ENCODE data around the gene SPR. TPM values are rescaled to one million over a fixed set of nuclear protein-coding genes. Genes with fewer than 3 reads are reported as not detected.

Gene SPR
- total and polyA plus RNA-seq, 2 of the 13 experiments (the other 11 are each of a cell fraction or from before 2014, with no cell fraction given), result 34.0 to 96.0 TPM

DNA sequence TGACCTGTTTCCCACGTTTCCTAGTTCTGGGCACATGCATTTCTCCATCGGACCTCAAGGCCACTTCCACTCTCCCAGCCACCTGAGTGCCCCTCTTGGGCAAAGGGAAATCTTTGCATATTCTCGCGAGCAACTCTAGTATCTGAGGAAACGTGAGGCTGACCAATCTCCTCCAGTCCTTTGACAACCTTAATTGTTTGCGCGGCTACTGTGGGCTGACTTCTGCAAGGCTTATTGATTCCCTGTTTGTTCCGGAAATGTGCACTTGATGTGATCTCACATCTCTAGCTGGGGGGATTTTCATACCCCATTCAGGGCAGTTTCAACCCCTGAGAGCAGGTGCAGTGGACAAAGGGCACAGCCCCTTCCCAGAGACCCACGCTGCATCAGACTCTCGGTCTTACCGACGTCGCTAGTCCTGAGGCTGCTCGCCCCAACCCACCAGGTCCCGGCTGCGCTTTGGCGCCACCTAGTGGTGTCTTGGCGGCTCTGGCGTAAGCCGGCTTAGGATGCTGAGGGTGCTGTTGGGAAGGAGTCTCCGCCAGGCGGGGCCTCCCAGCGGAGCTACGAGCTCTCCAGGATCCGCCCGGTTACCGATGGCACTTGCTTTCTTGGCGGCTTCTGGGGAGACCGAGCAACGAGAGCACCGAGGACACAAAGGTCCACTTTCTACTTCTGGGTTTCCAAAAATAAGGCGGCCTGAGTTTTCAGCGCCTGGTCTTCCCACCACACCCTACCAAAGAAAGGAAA lies 24.8 kb upstream of the SPR start (continued):
- TF ChIP-seq ZNF441 (CRISPR knock-in tag; IDR thresholded peaks at IDR 0.05; ENCODE audit: borderline replicate concordance) (peak; percentile 97), ZNF678 (CRISPR knock-in tag; IDR thresholded peaks at IDR 0.05) (no peak), CEBPG (CRISPR knock-in tag; IDR thresholded peaks at IDR 0.05) (peak; percentile 72), ZNF670 (CRISPR knock-in tag; IDR thresholded peaks at IDR 0.05; ENCODE audit: borderline replicate concordance) (no peak), JARID2 (CRISPR knock-in tag; IDR thresholded peaks at IDR 0.05; ENCODE audit: insufficient replicate concordance) (no peak), SATB2 (CRISPR knock-in tag; IDR thresholded peaks at IDR 0.05) (no peak), NPAS2 (CRISPR knock-in tag; IDR thresholded peaks at IDR 0.05; ENCODE audit: borderline replicate concordance) (no peak), GABPA (IDR thresholded peaks at IDR 0.05; ENCODE audit: low read depth, low read length) (no peak), GABPA (CRISPR knock-in tag; IDR thresholded peaks at IDR 0.05; ENCODE audit: low read depth) (no peak), ZNF431 (CRISPR knock-in tag; IDR thresholded peaks at IDR 0.05; ENCODE audit: borderline replicate concordance, low read depth) (no peak), ATRX (CRISPR knock-in tag; IDR thresholded peaks at IDR 0.05; ENCODE audit: borderline replicate concordance) (no peak), RBFOX2 (IDR thresholded peaks at IDR 0.05; ENCODE audit: low read depth, low read length) (no peak), ZNF562 (CRISPR knock-in tag; IDR thresholded peaks at IDR 0.05; ENCODE audit: borderline replicate concordance) (no peak), CREB1 (IDR thresholded peaks at IDR 0.05) (no peak), CREB1 (CRISPR knock-in tag; IDR thresholded peaks at IDR 0.05) (no peak), ZNF761 (CRISPR knock-in tag; conservative IDR thresholded peaks at IDR 0.05) (peak; percentile 79; the same call in 1 of the 2 replicates), PAX8 (CRISPR knock-in tag; IDR thresholded peaks at IDR 0.05; ENCODE audit: borderline replicate concordance) (peak; percentile 96; the same call in 1 of the 2 replicates)
- TF ChIP-seq, protein P1, sequence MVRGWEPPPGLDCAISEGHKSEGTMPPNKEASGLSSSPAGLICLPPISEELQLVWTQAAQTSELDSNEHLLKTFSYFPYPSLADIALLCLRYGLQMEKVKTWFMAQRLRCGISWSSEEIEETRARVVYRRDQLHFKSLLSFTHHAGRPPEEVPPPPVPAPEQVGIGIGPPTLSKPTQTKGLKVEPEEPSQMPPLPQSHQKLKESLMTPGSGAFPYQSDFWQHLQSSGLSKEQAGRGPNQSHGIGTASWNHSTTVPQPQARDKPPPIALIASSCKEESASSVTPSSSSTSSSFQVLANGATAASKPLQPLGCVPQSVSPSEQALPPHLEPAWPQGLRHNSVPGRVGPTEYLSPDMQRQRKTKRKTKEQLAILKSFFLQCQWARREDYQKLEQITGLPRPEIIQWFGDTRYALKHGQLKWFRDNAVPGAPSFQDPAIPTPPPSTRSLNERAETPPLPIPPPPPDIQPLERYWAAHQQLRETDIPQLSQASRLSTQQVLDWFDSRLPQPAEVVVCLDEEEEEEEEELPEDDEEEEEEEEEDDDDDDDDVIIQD (CRISPR knock-in tag; IDR thresholded peaks at IDR 0.05; ENCODE audit: low read depth), result peak; percentile 85
- TF ChIP-seq, protein P2, sequence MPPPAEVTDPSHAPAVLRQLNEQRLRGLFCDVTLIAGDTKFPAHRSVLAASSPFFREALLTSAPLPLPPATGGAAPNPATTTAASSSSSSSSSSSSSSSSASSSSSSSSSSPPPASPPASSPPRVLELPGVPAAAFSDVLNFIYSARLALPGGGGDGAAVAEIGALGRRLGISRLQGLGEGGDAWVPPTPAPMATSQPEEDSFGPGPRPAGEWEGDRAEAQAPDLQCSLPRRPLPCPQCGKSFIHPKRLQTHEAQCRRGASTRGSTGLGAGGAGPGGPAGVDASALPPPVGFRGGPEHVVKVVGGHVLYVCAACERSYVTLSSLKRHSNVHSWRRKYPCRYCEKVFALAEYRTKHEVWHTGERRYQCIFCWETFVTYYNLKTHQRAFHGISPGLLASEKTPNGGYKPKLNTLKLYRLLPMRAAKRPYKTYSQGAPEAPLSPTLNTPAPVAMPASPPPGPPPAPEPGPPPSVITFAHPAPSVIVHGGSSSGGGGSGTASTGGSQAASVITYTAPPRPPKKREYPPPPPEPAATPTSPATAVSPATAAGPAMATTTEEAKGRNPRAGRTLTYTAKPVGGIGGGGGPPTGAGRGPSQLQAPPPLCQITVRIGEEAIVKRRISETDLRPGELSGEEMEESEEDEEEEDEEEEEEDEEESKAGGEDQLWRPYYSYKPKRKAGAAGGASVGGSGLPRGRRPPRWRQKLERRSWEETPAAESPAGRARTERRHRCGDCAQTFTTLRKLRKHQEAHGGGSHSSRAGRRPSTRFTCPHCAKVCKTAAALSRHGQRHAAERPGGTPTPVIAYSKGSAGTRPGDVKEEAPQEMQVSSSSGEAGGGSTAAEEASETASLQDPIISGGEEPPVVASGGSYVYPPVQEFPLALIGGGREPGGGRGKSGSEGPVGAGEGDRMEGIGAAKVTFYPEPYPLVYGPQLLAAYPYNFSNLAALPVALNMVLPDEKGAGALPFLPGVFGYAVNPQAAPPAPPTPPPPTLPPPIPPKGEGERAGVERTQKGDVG (CRISPR knock-in tag; IDR thresholded peaks at IDR 0.05; ENCODE audit: borderline replicate concordance), result peak; percentile 74; the same call in 1 of the 2 replicates
- TF ChIP-seq, protein P3, sequence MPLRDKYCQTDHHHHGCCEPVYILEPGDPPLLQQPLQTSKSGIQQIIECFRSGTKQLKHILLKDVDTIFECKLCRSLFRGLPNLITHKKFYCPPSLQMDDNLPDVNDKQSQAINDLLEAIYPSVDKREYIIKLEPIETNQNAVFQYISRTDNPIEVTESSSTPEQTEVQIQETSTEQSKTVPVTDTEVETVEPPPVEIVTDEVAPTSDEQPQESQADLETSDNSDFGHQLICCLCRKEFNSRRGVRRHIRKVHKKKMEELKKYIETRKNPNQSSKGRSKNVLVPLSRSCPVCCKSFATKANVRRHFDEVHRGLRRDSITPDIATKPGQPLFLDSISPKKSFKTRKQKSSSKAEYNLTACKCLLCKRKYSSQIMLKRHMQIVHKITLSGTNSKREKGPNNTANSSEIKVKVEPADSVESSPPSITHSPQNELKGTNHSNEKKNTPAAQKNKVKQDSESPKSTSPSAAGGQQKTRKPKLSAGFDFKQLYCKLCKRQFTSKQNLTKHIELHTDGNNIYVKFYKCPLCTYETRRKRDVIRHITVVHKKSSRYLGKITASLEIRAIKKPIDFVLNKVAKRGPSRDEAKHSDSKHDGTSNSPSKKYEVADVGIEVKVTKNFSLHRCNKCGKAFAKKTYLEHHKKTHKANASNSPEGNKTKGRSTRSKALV (CRISPR knock-in tag; IDR thresholded peaks at IDR 0.05), result peak; percentile 57; the same call in 1 of the 2 replicates
